GM19455 (cell line): ENCODE results near the gene EPB41L4A.

Experiments used
- ATAC-seq: cut with Tn5 transposase; IDR thresholded peaks from one replicate; pipeline ENCODE4 v1.9.1; 2021; ENCODE audit not compliant: unreplicated experiment

The EPB41L4A gene

DNA sequence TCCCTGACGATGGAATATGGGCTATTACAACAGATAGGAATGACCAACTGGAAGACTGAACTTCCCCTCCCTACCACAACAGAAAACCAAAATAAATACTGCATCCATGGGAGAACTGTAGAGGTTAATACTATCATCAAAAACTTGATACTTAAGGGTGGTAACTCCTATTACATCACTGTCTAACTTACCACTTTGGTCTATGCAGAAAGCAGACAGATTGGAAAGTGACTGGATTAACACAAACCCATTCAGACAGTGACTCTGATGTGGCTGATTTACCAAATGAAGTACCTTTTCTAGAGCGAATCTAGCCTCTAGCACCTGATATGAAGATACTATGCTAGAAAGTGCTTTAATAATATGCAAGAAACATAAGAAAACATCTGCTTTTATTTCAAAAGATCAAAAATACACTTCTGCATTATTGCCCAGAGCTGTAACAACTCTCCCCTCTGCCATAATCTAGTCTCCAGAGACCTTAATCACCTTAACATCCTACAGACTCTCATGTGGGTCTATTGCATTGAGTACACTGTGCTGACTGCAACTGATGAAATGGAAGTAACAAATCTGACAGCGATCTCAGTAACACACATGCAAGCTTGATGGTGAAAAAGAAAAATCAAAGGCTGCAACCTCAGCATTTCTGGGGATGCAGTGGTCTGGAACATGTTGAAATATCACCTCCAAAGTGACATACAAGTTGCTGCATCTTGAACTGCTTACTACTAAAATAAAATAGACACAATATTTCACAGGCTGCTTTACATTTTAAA, 62.7 kb downstream of the EPB41L4A start:
- no peak for ATAC-seq

DNA sequence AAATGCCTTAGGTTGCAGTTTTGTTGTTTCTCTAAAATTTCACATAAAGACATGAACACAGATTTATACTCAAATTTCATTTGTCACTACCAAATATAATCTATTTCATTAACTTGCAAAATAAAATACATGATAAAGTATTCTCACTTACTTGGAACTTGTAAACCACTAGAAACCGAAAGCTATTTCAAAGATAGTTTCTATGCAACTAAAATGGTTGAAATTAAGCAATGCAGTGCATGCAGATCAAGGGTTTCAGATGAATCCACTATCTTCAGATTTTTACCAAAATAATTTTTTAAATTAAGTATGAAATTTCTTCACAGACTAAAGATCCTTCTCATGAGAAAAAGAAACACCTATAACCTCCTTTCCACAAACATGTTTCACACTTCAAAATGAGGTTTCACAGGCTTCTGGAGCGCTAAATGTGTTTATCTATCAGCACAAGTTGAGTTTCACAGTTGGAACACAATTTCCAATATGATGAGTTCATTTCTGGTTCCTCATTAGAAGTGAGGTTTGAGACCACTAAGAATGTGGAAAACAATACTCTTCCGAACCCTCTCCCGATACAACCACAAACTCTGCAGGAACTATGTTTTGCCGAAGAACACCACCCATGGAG, 63.9 kb downstream of the EPB41L4A start:
- no peak for ATAC-seq

DNA sequence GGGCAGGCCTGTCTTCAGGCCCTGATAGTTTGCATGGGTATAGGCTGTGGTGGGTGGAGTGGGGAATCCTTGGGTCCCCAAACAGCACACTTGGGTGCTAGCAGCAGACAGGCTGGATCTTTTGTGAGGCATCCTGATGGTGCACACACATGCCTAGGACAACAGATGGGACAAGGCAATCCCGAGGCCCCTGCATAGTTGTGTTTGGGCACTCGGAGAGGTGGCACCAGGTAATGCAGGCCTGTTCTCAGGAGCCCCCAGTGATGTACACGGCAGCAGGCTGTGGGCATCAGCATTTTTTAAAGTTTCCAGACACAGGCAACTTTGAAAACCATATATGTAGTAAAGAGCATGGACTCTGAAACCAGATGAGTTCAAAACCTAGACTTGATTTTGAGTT, 65.4 kb downstream of the EPB41L4A start:
- no peak for ATAC-seq

DNA sequence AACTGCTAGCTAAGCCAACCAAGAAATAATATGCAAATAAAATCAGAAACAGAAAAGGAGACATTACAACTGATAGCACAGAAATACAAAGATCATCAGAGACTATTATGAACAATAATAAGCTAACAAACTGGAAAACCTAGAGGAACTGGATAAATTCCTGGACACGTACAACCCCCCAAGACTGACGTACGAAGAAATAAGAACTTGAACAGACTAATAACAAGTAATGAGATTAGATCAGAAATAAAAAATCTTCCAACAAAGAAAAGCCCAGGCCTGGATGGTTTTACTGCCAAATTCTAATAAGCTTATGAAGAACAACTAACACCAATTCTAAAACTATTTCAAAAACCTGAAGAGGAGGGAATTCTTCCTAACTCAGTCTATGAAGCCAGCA, 67.9 kb downstream of the EPB41L4A start:
- ATAC-seq = no peak

DNA sequence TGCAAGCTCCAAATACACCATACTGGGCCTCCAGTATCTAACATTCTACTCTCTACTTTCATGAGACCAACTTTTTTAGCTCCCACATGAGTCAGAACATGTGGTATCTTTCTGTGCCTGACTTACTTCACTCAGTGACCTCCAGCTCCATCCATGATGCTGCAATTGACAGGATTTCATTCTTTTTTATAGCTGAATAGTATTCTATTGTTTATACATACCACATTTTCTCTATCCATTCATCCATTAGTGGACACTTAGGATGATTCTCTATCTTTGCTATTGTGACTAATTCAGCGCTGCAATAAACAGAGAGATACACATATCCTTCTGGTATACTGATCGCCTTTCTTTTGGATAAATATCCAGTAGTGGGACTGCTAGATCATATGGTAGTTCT, 68.5 kb downstream of the EPB41L4A start:
- ATAC-seq = no peak

DNA sequence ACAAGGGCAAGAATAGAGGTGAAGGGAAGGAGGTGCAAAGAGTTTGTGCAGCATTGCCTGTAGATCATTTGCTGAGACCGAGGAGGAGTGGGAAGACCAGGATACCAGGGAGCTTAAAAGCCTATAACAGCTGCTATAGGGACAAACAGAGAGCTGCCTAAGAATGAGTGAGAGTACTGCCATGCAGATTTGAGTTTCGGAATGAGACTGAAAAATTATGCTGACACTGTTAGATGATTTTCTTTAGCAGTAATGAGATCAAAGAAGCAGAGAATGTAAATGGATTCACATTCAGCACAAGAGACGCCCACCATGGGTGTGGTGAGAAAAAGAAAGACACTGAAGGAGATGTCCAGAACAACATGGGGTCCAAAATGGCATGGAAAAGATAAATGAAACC, 69.7 kb downstream of the EPB41L4A start:
- ATAC-seq = no peak

DNA sequence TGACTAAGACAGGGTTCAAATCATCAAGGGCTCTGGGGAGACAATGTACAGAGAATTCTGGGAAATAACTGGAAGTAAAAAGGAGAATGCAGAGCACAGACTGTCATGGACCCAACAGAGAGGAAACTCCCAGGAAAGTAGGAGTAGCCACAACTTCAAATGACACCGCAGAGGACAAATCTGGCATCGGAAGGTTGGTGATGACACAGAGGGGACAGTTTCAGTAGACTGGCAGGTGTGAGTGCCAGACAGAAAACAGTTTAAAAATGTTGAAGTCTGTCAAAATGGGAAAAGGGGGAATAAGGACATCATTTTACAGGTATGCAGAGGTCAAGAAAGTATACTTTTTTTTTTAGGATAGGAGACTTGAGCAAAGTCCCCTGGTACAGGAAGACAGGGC, 70.2 kb downstream of the EPB41L4A start:
- ATAC-seq = no peak

DNA sequence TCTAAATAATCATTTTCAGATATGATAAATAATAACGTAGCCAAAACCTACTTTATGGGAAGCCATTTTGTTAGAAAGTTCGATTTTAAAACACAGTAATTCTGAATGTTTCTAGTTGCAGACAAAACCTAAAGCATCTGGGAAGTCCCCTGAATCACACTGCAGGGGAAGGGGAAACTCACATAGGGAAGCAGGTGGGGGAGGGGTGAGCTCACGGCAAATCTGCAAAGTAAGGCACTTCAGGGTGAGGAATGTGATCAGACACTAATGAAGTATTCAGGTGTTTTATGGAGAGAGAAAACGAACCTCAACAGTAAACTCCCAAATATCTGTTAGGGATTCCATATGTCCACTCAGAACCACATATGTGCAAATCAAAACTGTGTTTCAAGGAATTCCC, 70.7 kb downstream of the EPB41L4A start:
- no peak for ATAC-seq

DNA sequence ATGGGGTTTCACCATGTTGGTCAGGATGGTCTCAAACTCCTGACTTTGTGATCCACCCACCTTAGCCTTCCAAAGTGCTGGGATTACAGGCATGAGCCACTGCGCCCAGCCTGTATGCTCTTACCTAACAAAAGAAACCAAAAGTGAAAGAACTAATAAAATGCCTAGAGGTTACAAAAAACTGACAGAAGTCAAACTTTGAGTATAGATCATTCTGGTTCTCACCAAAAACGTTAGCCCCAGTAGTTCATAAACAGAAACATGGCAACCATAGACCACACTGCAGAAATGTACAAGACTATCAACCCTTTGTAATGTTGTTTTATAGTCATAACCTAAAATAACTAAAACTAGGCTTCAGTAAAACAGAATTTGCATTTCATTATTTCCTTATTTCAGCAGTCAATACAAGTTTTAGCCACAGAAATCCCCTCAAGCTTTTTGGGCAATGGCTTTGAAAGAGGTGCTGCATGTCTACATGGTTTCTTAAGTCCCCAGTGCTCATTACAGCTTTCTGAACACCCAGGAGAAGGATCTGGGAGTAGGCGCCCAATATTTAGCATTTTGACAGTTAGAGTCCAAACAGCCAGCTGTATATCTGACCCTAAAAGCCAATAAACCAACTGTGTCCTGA, 72.5 kb downstream of the EPB41L4A start:
- peak; percentile 75 for ATAC-seq

DNA sequence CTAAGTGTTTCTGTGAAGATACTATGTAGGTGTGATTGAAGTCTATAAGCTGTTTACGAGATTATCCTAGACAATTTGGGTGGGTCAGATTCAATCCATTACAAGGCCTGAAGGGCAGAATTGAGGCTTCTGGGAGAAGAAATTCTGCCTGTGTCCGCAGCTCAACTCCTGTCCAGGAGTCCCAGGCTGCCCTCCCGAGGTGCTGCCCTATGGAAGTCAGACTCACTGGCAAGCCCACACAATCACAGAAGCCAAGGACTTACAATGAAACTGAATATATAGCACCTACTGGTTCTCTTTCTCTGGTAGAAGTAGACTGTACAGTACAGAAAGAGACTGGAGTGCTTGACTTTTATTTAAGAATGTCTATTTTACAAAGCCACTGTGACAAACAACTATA, 74.5 kb downstream of the EPB41L4A start:
- no peak for ATAC-seq

DNA sequence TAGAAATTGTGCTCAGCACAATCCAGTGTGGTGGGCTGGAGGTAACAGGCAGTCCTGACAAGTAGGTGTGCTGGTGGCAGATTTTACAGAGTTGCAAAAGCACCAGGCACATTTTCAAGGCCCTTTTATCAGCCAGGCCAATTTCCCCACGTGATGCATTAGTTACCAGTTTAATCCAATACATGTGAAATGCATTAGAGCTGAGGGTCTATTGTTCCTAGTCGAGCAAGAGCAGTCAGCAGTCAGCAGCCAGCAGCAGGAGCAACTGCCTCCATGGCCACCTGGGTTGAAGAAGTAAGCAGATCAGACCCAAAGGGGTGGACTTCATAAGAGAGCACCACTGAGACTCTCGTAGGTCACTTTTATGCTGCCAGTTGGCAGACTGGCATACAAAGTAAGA, 76.7 kb downstream of the EPB41L4A start:
- ATAC-seq = no peak

DNA sequence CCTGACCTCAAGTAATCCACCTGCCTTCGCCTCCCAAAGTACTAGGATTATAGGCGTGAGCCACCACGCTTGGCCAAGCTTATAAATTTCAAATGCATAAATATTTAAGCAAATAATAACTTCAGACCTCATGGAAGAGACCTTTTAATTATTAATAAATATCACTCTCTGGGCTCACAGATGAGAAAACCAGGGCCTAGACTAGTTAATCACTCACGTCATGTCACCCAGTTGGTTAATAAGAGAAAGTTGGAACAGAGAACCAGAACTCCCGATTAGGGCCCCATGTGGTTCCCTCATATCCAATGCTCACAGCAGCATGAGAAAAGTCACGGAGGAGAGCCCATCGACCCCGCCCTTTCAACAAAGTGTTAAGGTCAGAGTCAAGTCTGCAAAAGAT, 79.3 kb downstream of the EPB41L4A start:
- no peak for ATAC-seq

DNA sequence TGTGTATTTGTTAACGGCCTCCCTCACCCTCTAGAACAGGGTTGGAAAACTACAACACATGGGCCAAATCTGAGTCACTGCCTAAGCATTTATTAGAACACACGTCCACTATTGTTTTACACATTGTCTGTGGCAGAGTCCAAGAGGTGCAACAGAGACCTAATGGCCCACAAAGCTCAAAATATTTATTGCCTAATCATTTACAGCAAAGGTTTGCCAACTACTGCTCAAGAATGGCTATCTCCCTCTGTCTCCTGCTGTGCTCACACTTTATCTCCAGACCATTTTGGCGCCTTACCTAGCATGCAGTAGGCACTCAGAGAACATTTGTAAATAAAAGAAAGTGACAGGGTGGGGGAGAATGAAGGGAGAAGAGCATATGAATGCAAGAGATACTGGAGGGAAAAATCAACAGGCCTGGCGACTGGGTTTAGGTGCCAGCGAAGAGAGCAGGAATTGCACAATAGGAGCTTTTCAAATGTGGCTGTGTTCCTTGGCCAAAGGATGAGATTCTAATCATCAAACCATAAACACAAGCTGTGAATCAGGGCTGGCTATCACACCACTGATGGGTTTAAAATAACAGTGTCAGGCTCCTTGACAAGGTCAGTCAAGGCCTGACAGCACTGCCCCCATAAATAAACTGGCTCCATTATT, 80.3 kb downstream of the EPB41L4A start:
- no peak for ATAC-seq

DNA sequence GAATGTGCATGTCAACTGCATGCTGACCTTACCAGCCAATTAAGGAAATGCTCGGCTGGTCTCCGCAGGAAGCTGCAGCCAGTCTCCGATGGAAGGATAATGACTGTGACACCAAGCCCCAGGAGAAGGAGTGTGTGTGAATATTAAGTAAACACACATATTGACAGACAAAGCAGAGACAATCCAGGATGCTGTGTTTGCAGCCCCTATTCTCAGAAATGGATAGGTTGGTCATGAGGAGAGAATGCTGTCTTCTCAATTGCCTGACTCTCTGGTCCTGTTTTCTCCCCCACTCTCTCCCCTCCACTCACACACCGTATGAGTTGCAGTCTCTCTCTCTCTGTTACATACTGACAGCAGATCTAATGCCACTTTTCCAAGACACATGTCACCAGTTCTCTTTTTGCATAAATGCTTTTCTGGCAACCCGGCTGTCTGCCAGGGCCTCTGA, 85.7 kb downstream of the EPB41L4A start:
- ATAC-seq = no peak

DNA sequence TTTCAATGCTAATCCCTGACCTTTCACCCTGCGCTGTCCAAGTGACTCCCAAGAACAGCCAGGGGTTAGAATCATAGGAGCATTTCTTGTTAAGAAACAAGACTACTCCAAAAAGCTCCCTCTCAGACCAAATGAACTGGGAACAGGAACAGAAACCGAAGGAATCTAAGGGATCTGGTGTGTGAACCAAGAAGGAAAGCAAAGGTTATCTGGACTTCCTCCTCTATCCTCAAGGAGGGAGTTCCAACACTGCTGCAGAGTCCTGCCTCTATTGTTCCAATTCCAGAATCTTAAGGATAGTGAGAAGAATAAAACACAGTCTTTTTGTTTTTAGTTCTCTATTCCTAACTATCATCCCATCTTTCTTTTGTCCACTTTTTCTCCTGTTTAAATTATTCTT, 87.2 kb downstream of the EPB41L4A start:
- ATAC-seq = no peak

DNA sequence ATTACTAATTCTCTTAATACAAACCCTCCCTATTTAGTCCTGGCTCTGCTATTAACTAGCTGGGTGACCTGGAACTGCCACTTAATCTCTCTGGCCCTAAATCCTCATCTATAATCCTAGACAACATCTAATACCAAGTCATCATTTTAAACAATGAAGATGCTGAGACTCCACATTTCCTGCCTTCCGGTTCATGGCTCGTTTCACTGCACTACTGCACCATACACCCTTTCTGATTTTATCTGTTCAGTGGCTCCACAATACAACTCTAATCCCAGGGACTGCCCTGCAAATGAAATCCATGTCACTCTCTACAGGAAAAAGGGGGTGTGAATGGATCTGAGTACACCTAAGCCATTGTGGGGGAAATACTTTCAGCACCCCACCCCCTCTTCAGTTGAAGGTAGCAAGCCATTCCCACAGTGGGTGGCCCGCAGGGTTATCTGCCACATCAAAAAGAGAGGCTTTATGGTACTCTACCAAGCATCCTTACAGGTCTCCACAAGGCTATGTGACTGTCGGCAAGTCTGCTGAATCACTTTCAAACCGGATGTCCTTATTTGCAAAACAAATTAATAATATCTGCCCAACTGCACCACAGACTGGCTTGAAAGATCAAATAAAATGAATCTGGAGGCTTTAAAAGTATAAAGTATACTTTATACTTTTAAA, 89.5 kb downstream of the EPB41L4A start:
- ATAC-seq = peak; percentile 71

DNA sequence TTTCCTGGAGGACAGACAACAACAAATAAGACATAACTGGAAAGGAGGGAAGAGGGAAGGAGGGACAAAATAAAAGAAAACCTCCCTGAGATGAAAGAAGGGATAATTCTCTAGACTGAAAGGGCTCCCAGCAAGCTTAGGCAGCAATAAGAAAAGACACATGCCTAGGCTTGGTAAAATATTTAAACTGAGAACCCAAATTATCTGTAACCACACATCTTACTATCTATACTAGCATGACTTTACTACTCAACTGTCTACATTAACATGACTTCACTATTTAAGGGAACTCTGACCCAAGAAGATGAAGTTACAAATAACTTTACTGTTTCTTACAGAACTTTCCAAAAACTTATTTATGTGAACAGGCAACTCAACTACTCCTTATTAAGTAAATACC, 95.9 kb downstream of the EPB41L4A start:
- ATAC-seq = no peak

DNA sequence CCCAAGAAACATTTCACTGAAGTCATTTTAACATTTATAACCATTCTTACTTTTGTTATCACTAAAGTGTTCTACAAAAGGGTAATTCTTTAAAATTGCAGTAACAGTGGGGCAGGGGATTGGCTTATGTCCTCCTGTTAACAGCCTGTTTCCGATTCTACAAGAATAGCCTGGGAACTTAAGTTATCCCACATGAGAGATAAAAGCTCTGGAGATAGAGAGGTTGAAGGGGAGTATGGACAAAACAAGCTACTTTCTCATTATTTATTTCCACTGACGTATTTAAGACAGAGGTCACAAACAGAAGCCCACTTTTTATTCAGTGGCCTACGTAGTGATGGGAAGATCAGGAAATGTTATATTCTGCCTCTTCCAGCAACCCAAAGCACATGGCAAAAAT, 98.7 kb downstream of the EPB41L4A start:
- ATAC-seq = no peak

DNA sequence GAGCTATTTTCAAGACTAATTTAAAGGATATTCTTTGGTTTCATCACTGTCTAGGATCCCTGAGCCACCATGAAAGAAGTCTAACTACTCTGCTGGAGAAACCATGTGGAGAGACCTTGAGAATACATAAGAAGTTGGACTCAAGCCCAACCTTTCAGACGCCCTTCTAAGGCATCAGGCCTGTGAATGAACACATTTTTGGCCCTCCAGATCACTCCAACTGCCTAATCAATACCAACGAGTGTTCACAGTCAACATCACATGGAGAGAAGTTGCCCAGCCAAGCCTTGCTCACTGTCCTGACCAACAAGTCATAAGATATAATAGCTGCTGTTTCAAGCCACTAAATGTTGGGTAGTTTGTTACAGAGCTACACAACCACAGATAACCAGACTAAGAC, 100.7 kb downstream of the EPB41L4A start:
- ATAC-seq = no peak

DNA sequence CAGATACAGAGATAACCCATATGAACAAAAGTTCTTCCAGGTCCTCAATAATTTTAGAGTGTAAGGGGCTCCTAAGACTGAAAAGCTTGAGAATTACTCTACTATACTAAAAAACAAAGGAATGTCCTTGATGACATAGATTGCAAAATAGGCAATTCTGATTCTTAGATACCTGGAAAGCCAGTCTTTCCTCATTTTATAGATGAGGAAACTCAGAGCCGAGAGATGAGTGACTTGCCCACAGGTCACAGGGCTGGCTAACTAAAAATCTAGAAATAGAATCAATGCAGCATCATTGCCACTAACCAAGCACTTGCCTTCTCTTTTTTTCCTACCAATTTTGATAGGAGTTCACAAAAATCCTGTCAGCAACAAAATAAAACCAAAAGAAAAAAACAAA, 101.2 kb downstream of the EPB41L4A start:
- no peak for ATAC-seq

DNA sequence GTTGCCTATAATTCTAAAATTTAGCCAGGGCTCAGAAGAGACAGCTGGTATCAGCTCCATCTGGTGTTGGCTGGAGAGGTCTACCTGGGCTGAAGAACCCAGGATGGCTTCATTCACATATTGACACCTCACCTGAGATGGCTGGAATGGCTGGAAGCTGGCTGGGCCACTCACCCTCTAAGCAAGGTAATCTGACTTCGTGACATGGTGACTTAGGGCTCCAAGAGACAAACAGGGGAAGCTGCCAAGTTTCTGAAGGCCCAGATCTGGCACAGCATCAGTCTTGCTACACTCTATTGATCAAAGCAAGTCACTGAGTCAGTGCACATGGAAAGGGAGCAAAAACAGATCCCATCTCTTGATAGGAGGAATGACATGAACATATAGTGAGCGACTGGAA, 102.3 kb downstream of the EPB41L4A start:
- no peak for ATAC-seq
